Ishikawa (cell line): ENCODE data around the gene HOXA3.

Source experiments
- CEBPB ChIP-seq: IDR thresholded peaks from 2 replicates; pipeline ENCODE4 v1.6.1; 2012
- CREB1 ChIP-seq: IDR thresholded peaks from 2 replicates; pipeline ENCODE4 v1.6.1; 2012; ENCODE audit warnings: low read depth
- MAX ChIP-seq: IDR thresholded peaks from 2 replicates; pipeline ENCODE4 v1.6.1; 2012
- RAD21 ChIP-seq: IDR thresholded peaks from 2 replicates; pipeline ENCODE4 v1.6.1; 2012; ENCODE audit warnings: low read depth
- REST ChIP-seq: IDR thresholded peaks from 2 replicates; pipeline ENCODE4 v1.6.1; 2012; ENCODE audit warnings: low read depth, mild to moderate bottlenecking

DNA sequence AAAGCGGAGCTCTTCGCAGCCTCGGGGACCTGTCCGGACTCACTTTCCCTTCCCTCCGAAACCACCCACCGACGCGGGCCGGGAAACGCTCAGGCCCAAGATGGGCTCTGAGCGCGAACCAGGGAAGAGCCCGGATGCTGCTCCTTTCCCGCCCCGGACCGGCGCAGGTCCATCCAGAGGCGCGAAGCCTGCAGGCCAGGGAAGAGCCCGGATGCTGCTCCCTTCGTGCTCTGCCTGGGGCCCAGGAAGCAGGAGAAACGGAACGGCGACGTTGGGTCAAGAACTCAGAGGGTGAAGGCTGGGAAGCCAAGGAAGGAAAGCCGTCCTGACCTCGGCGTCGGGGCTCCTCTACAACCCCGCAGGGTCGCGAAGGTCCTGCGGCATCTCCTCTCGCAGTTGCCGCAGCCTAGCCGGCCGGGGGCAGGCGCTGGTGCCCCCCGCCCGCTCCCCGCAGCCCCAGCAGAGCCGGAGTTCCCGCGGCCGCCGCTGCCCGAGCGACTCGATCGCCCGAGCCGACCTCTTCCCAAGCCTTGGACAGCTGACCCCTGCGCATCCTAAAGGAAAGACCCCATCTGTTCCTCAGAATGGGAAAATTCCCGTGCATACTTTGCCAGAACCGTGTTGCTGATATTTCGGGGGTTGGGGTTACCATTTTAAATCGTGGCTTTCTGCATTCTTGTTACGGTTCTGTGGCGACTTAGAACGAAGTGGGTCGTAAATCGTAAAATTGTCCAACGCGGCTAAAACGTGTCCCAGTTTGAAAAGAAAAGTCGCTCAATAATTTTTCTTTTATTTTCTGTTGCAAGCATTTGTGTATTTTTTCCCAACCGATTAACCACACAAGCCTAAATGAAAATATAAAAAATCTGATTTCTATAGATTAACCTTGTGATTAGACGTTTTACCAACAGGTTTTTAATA lies 64.1 kb downstream of the HOXA3 start:
- TF ChIP-seq MAX: no peak
- TF ChIP-seq REST: no peak
- TF ChIP-seq CEBPB: no peak
- TF ChIP-seq RAD21: no peak
- TF ChIP-seq CREB1: no peak
